Fibroblast of skin of abdomen (primary cell): ENCODE measurements around the gene TRPV2.

Experiments used
- DNase-seq: peaks from one replicate; pipeline ENCODE4 v3.0.0-alpha.2; 2013

The TRPV2 gene

DNA sequence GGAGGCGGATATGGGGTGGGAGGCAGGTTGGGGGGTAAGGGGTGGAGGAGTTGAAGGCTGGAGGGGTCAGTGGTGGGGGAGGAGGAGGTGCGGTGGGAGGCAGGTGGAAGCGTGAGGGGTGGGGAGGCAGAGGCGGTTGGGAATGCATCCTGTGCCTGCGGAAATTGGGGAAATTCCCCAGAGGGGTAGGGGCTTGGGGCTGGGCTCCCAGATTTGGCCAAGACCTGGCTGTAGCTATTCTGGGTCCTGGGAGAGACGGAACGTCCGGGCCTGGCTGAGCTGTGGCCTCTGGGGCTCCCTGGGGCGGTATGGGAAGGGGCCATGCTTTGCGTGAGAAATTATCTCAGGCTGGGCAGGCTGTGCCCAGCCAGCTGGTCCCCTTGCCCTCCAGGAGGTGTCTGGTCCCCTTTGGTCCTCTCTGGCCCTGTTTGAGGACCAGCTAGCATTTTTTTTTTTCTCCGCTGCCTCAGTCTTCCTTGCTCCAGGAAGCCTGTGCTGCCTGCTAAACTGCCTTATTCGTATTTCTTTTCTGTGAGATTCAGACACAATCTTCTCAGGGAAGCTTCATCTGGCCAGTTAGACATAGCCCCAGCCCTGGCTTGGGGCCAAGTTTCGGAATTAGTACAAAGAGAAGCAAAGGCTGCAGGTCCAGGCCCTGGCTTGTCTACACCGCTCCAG, 7.3 kb upstream of the TRPV2 start:
- DNase-seq, result peak; percentile 53

GRCh38 chr17:16417399-16417798, 2.0 kb downstream of the TRPV2 start:
- DNase-seq, result no peak

DNA sequence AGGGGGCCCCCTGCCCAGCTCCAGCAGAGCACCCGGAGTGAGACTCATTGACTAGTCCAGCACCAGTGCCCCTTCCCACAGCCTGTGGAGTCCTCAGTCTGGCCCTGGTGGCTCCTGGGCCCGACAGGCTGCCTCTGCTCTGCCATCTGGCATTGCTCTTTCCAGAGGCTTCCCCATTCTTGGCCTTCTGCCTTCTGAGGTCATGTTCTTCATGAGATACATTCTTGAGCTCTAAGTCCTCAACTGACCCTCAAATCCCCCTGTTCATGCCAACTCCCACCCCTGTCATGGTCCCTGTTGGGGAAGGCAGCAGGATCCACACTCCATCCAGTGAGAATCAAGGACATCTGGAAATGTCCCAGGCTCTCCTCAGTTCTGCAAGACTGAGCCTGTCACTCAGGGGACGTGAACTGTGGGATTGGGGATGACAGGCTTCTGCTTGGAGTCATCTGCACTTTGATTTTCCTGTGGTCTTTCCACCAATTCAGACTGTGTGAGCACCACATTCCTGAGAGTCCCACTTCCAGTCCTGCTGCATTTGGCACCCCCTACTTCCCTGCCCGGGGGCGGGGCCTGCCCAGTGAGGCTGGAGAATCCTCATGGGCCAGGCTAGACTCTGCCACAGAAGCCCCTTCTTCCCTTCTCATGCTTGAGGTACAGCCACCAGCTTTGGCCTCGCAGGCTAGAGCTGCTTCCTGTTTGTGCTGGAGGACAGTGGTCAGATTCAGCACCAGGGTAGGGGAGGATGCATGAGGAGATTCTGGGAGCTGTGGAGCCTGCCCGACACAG, 2.7 kb downstream of the TRPV2 start:
- peak; percentile 68 for DNase-seq

DNA sequence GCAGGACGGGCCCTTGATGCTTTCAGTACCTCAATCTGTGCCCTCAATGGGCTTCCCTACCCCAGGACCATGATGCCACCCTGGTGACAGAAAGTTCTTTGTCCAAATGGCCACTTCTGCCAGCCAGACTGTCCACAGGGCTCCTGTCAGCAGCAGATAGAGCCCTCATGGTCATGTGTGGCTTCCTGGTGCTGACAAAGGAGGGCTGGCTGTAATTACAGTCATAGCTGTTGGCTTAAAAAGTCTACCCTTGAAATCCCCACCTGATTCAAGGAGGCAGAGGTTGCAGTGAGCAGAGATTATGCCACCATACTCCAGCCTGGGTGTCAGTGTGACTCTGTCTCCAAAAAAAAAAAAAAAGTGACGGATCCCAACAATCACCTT, 3.3 kb downstream of the TRPV2 start:
- DNase-seq, result no peak

DNA sequence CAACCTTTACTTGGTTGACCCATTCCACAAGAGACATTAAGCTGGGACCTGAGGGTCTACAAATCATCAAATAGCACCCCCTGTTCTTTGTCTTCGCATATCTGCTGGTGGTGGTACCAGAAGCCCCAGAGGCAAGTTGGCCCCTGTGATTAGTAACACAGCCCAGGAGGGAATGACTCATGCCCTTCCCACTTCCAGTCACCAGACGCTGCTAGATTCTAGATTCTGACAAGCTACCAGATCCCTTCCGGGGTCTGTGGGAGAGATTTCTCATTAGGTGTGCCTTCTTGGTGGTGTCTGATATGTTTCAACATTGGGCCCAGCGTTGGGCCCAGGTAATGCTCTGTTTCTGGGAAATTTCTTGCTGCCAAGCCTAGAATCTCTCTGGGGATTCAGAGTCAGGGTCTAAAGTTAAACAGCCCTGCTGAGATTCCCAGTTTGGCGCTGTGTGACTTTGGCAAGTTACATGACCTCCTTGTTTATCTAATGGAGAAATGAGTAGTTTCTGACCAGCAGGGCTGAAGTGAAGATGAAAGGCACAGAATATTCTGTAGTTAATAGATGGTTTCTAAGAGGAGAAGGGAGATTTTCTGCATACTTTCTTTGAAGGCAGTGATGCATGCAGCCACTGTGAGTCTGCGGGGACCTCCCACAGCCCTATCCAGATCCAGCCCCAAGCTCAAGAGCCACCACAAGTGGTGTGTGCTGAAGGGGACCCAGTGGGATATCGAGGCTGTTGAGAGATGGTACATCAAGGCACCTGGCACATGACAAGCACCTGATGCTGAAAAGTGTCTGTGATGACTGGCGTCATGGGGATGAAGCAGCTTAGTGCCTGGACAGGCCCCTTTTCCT, 3.9 kb downstream of the TRPV2 start:
- peak; percentile 88 for DNase-seq

GRCh38 chr17:16419929-16420271, 4.5 kb downstream of the TRPV2 start:
- DNase-seq, result peak; percentile 87

DNA sequence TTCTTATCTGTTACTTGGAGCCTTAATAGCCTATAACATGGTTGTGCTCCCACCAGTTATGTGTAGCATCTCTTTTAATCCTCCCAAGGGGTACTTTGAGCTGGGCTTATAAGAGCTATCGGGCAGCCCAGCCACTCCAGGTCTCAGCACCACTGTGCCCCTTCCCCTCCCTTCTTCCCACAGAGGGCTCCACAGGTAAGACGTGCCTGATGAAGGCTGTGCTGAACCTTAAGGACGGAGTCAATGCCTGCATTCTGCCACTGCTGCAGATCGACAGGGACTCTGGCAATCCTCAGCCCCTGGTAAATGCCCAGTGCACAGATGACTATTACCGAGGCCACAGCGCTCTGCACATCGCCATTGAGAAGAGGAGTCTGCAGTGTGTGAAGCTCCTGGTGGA, 7.0 kb downstream of the TRPV2 start:
- no peak for DNase-seq

DNA sequence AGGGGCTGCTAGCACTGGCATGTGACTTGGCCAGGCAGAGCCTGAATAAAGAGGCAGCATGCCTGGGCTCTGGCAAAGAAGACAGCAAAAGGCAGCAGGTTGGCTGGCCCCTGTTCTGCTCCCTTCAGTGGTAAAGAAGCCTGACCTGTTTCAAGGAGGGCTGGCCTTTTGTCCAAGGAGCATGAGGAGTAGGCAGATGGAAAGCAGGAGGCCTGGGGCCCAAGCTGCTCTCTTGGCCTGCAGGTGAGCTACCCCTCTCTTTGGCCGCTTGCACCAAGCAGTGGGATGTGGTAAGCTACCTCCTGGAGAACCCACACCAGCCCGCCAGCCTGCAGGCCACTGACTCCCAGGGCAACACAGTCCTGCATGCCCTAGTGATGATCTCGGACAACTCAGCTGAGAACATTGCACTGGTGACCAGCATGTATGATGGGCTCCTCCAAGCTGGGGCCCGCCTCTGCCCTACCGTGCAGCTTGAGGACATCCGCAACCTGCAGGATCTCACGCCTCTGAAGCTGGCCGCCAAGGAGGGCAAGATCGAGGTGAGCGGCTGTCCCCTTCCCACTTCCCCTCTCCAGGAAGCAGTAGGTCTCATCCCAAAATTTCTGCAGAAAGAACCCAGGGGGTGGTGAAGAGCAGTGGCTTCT, 8.0 kb downstream of the TRPV2 start:
- DNase-seq, result no peak

- DNase-seq, result no peak
Observed at GRCh38 chr17:16425202-16425601, 9.8 kb downstream of the TRPV2 start.

DNA sequence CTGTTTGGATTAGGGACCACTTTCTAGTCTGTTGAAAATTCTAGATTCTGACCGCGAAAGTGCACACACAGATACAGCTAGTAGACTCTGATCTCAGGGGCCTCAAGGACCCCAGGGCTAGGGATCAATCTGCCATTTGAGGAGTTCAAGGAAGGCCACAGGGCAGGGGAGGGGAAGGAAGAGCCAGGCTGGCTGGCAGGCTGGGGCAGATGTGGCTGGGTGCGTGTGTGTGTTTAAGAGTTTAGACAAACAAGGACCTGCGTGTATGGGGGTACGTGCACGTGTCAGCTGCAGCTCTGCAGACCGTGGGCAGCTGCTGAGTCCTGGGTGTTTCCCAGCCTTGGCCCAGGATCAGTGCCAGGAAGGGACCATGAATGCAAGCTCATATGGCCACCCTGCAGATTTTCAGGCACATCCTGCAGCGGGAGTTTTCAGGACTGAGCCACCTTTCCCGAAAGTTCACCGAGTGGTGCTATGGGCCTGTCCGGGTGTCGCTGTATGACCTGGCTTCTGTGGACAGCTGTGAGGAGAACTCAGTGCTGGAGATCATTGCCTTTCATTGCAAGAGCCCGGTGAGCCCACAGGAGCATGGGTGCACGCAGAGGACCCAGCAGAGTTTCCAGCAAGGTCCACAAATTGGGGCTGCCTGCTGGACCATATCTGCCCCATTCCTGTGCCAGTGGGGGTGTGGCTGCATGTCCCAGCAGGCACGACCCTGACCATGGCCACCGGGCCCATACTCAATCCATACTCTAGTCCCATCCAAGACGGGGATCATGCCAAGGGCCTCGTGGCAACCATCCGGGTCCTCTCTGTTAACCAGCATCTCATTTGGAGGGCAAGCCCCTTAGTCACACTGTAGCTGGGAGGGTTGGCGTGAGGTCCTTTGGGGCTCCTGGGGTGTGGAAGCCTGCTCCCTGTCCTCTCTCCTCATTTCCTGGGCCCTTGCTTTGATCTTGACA, 10.6 kb downstream of the TRPV2 start:
- DNase-seq, result no peak

GRCh38 chr17:16427020-16427419, 11.6 kb downstream of the TRPV2 start:
- no peak for DNase-seq

DNA sequence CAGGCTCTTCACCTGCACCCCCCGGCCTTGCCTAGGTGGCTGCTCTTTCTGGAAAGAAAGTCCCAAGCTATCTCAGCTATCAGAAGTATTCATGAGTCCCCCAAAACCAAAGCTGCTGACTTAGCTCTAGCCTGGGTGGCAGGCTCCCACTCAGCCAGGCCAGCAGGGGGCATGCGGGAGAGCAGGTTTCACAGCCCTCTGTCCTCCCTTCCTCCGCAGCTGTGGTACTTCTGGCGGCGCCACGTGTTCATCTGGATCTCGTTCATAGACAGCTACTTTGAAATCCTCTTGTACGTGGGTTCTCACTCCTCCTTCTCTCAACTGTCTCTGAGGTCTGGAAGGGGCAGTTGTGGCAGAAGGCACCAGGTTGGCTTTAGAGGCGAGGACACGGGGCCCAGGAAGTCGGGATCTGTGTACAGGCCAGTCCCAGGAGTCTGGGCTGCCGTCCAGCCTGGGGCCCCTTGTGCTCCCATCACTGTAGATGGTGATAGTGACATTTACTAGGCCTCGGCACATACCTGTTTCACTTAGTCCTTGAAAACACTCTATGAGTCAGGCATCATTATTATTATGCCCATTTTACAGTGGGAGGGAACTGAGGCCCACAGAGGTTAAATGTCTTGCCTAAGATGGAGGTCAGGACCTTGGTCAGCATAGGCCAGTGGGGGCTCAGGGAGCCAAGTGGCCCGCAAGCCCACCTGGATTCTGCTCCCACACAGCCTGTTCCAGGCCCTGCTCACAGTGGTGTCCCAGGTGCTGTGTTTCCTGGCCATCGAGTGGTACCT, 12.9 kb downstream of the TRPV2 start:
- peak; percentile 75 for DNase-seq

GRCh38 chr17:16429083-16429482, 13.7 kb downstream of the TRPV2 start:
- no peak for DNase-seq

DNA sequence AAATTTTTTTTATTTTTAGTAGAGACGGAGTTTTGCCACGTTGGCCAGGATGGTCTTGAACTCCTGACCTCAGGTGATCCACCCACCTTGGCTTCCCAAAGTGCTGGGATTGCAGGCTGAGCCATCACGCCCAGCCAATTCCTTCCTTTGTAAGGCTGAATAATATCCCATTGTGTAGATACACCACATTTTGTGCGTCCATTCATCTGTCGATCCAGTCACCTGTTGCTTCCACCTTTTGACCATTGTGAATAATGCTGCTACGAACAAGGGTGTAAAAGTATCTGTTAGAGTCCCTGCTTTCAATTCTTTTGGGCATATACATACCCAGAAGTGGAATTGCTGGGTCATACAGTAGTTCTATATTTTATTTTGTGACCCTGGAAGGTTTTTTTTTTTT, 15.3 kb downstream of the TRPV2 start:
- DNase-seq, result no peak

DNA sequence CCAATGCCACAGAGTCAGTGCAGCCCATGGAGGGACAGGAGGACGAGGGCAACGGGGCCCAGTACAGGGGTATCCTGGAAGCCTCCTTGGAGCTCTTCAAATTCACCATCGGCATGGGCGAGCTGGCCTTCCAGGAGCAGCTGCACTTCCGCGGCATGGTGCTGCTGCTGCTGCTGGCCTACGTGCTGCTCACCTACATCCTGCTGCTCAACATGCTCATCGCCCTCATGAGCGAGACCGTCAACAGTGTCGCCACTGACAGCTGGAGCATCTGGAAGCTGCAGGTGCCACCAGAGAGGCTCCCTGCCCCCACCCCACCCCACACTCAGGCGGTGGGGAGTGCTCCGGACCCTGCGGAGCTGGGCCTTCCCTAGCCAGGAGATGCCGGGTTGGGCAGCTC, 16.6 kb downstream of the TRPV2 start:
- DNase-seq, result no peak

DNA sequence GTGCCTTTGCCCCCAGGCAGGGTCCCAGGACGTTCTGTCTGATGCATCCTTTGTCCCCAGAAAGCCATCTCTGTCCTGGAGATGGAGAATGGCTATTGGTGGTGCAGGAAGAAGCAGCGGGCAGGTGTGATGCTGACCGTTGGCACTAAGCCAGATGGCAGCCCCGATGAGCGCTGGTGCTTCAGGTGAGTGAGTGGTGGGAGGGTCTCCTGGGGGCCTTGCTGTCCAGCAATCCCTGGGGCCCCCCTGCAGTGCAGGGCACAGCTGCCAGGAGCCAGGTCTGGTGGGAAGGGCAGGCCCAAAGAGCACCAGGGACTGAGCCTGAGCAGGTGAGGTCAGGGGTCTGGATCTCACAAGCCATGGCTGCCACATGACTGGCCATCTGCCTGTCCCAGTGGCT, 18.1 kb downstream of the TRPV2 start:
- DNase-seq, result no peak

DNA sequence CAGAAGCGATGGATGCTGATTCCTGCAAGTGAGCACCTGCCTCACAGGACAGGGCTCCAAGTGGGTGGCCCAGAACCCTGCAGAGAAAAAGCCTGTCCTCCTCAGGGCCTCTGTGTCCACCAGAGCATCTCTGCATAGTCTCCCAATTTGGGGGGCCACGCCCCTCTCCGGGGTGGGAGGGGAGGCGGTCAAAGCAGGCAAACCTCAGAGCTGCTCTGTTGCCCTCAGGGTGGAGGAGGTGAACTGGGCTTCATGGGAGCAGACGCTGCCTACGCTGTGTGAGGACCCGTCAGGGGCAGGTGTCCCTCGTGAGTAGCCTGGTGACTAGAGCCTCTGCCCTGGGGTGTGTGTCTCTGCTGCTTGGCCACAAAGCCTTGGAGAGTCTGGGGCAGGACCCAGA, 19.3 kb downstream of the TRPV2 start:
- DNase-seq, result no peak

- DNase-seq, result no peak
Observed at GRCh38 chr17:16435925-16436886, 20.8 kb downstream of the TRPV2 start.

- no peak for DNase-seq
Observed at GRCh38 chr17:16437083-16437482, 21.7 kb downstream of the TRPV2 start.

DNA sequence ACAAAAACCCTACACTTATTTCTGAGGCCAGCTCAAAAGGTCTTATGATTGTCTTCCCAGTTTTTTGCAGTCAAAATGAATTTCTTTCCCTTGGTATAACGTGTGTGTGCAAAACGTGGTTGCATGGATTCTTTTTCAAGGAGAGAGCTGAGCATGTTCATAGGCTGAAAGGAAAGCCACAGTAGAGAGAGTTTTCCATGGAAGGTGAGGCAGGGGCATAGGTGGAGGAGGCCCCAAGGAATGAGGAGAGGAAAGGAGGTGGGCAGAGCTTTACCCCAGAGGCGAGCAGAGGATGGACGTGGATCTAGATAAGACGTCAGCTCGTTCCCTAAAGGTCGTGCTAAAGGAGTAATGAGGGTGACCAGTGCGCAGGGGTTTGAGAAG, 22.8 kb downstream of the TRPV2 start:
- DNase-seq, result no peak
